T-cell (primary cell): Measurements from ENCODE around the gene HERC5. TPM values are rescaled to one million over a fixed set of nuclear protein-coding genes. Genes with fewer than 3 reads are reported as not detected.

Experiments used
- ATAC-seq, 4 experiments: fragments of 200-7000 bp in 3 of 4; fragments of 150-1000 bp in 1 of 4; cut with Tn5 transposase; replicated peaks in 1 of 4; 1 replicate in 3 of 4; 2 replicates in 1 of 4; pipeline ENCODE4 v1.10.0; 2021; ENCODE audit warnings: moderate library complexity in 3 of 4, mild to moderate bottlenecking in 2 of 4, moderate number of reproducible peaks in 1 of 4
- CTCF ChIA-PET, 2 donors: fragments of 300-600 bp; sonication (Branson Sonifier 250); formaldehyde crosslinking; loops; one replicate each; lab custom pipeline; 2022; ENCODE audit warnings: antibody characterized with exemption in 2 of 2; lab: Charles Lee
- POLR2A ChIA-PET, 2 donors: fragments of 300-600 bp; sonication (Branson Sonifier 250); formaldehyde crosslinking; loops; one replicate each; lab custom pipeline; 2022; ENCODE audit warnings: antibody characterized with exemption in 2 of 2; lab: Charles Lee
- DNase-seq, 35 experiments: peaks; one replicate each; pipeline versions ENCODE4 v3.0.0 to v3.0.0-alpha.2; 2013 to 2023
- H3K27ac ChIP-seq: one replicate; pipeline ENCODE4 v1.5.1; 2013; ENCODE audit warnings: low read length
- H3K27me3 ChIP-seq, 2 experiments: replicated peaks in 1 of 2; 1 replicate in 1 of 2; 2 replicates in 1 of 2; pipeline versions ENCODE4 v1.6.1 to v1.7.0; 2013; ENCODE audit warnings: low read length in 1 of 2, mixed read lengths in 1 of 2; ENCODE audit not compliant: control insufficient read depth in 2 of 2, insufficient read depth in 2 of 2; ENCODE audit errors: extremely low read depth in 1 of 2
- H3K36me3 ChIP-seq, 2 donors: 1 replicate in 1 of 2; 2 replicates in 1 of 2; pipeline versions ENCODE4 v1.6.1 to v1.7.0; 2013; ENCODE audit warnings: low read length in 1 of 2; ENCODE audit not compliant: control insufficient read depth in 2 of 2, insufficient read depth in 1 of 2; ENCODE audit errors: extremely low read depth in 1 of 2
- H3K4me1 ChIP-seq, 2 experiments: 1 replicate in 1 of 2; 2 replicates in 1 of 2; pipeline versions ENCODE4 v1.6.1 to v1.7.0; 2013; ENCODE audit warnings: low read length in 2 of 2, mixed read lengths in 1 of 2; ENCODE audit not compliant: insufficient read depth in 2 of 2, control insufficient read depth in 1 of 2; ENCODE audit errors: extremely low read depth in 1 of 2
- H3K4me3 ChIP-seq, 2 donors: 1 replicate in 1 of 2; 2 replicates in 1 of 2; pipeline versions ENCODE4 v1.5.1 to v1.7.0; 2013; ENCODE audit warnings: mild to moderate bottlenecking in 2 of 2, low read length in 1 of 2, moderate library complexity in 1 of 2; ENCODE audit not compliant: control insufficient read depth in 1 of 2; ENCODE audit errors: extremely low read depth in 1 of 2
- H3K9me3 ChIP-seq: 2 replicates; pipeline ENCODE4 v1.7.0; 2013
- H3K27ac Mint-ChIP-seq, 2 donors: one replicate each; pipeline ENCODE4 v1.8.0; 2020 to 2021; ENCODE audit warnings: mild to moderate bottlenecking in 2 of 2, mixed read lengths in 2 of 2
- H3K27me3 Mint-ChIP-seq, 2 donors: one replicate each; pipeline ENCODE4 v1.8.0; 2021 to 2022; ENCODE audit warnings: mixed read lengths in 2 of 2
- H3K36me3 Mint-ChIP-seq: one replicate; pipeline ENCODE4 v1.8.0; 2021; ENCODE audit warnings: mixed read lengths
- H3K4me1 Mint-ChIP-seq, 3 donors: one replicate each; pipeline ENCODE4 v1.8.0; 2020 to 2022; ENCODE audit warnings: mixed read lengths in 3 of 3, mild to moderate bottlenecking in 1 of 3
- H3K4me3 Mint-ChIP-seq, 3 donors: one replicate each; pipeline ENCODE4 v1.8.0; 2020 to 2022; ENCODE audit warnings: mild to moderate bottlenecking in 3 of 3, mixed read lengths in 3 of 3, moderate library complexity in 3 of 3
- H3K9me3 Mint-ChIP-seq, 3 donors: one replicate each; pipeline ENCODE4 v1.8.0; 2020 to 2022; ENCODE audit warnings: mixed read lengths in 3 of 3
- WGBS: methylation state at CpG from one replicate; pipeline ENCODE4 v1.1.5; 2013; ENCODE audit warnings: missing lambda C conversion rate; ENCODE audit not compliant: insufficient coverage; 5-methylcytosine and 5-hydroxymethylcytosine counted together
- total RNA-seq, 35 experiments: library from RNA in 6 of 35; stranded (reverse) in 6 of 35; fragments of 120-200 nt in 1 of 35; gene quantifications; one replicate each; pipeline versions ENCODE4 v1.2.1 to v1.2.4 and lab custom pipeline; 2013 to 2026

HERC5 gene
- total RNA-seq, 5 donors from 2014 or later (not counting 1 experiment from before 2014, with no cell fraction given), result 8.1 to 15.5 (median 11.4) TPM

- no peaks in the 10 kb centered on the region for H3K9me3 ChIP-seq
- no peak for DNase-seq
- no peak overlapping the region for H3K27ac ChIP-seq
- Mint-ChIP-seq H3K36me3 (peaks cover 62% of the 10 kb centered on the region), H3K4me3 (no peak overlapping the region), H3K9me3 (no peaks in the 10 kb centered on the region), H3K27ac (no peak overlapping the region), H3K4me1 (no peaks in the 10 kb centered on the region), H3K27me3 (no peaks in the 10 kb centered on the region)
- H3K4me3 ChIP-seq, result no peak overlapping the region
- ChIA-PET CTCF (no interaction called here), POLR2A (interaction anchor here in 1 of 2 donors (0.6 kb wide), 1 partner anchor 61 kb away, joined by 3 read pairs; no protein-coding TSS in a partner anchor)
- H3K36me3 ChIP-seq, result peaks cover 0 to 32% of the 10 kb centered on the region in 2 donors
- no CpG with 5 or more reads among the region's 2 CpGs for WGBS
- ATAC-seq, result no peak
- no peaks in the 10 kb centered on the region for H3K4me1 ChIP-seq
- no peaks in the 10 kb centered on the region for H3K27me3 ChIP-seq
Observed at GRCh38 chr4:88415982-88416381, 40.9 kb upstream of the HERC5 start.

- peaks cover 0 to 25% of the 10 kb centered on the region in 2 donors for H3K36me3 ChIP-seq
- Mint-ChIP-seq H3K9me3 (no peaks in the 10 kb centered on the region), H3K4me1 (peaks cover 0 to 5% (median 0%) of the 10 kb centered on the region in 3 donors), H3K27ac (no peak overlapping the region), H3K4me3 (no peak overlapping the region), H3K27me3 (no peaks in the 10 kb centered on the region), H3K36me3 (peaks cover 60% of the 10 kb centered on the region)
- no peaks in the 10 kb centered on the region for H3K4me1 ChIP-seq
- H3K4me3 ChIP-seq, result no peak overlapping the region
- DNase-seq (no peak), ATAC-seq (no peak)
- no peak overlapping the region for H3K27ac ChIP-seq
- WGBS, result 100% methylated on average over 3 of the region's 3 CpGs
- H3K9me3 ChIP-seq, result no peaks in the 10 kb centered on the region
- no peaks in the 10 kb centered on the region for H3K27me3 ChIP-seq
- CTCF ChIA-PET, result no interaction called here
- POLR2A ChIA-PET, result interaction anchor here in 1 of 2 donors (0.7 kb wide), 1 partner anchor 19 kb away, joined by 4 read pairs; no protein-coding TSS in a partner anchor
Observed at GRCh38 chr4:88418411-88418810, 38.5 kb upstream of the HERC5 start.

GRCh38 chr4:88419874-88420273 is 37.0 kb upstream of the HERC5 start:
- Histone ChIP-seq H3K27me3 (no peaks in the 10 kb centered on the region), H3K4me1 (no peaks in the 10 kb centered on the region), H3K4me3 (no peak overlapping the region), H3K9me3 (no peaks in the 10 kb centered on the region), H3K27ac (no peak overlapping the region), H3K36me3 (peaks cover 0 to 16% of the 10 kb centered on the region in 2 donors)
- Mint-ChIP-seq H3K4me1 (peaks cover 0 to 5% (median 0%) of the 10 kb centered on the region in 3 donors), H3K36me3 (peaks cover 55% of the 10 kb centered on the region), H3K27me3 (no peaks in the 10 kb centered on the region), H3K27ac (no peak overlapping the region), H3K9me3 (no peaks in the 10 kb centered on the region), H3K4me3 (no peak overlapping the region)
- ATAC-seq (no peak), DNase-seq (no peak)
- WGBS, result no CpG with 5 or more reads among the region's 5 CpGs
- ChIA-PET POLR2A (interaction anchor here in 1 of 2 donors (0.6 kb wide), 1 partner anchor 18 kb away, joined by 4 read pairs; no protein-coding TSS in a partner anchor), CTCF (no interaction called here)

GRCh38 chr4:88420844-88421243 is 36.1 kb upstream of the HERC5 start:
- H3K9me3 ChIP-seq, result no peaks in the 10 kb centered on the region
- ATAC-seq (no peak), DNase-seq (no peak)
- H3K4me3 Mint-ChIP-seq, result no peak overlapping the region
- no peaks in the 10 kb centered on the region for H3K27me3 ChIP-seq
- H3K27ac Mint-ChIP-seq, result no peak overlapping the region
- H3K9me3 Mint-ChIP-seq, result no peaks in the 10 kb centered on the region
- no peaks in the 10 kb centered on the region for H3K4me1 ChIP-seq
- no peak overlapping the region for H3K4me3 ChIP-seq
- peaks cover 0 to 5% (median 0%) of the 10 kb centered on the region in 3 donors for H3K4me1 Mint-ChIP-seq
- ChIA-PET POLR2A (no interaction called here), CTCF (interaction anchor here in 1 of 2 donors (0.7 kb wide), 1 partner anchor 93 kb away, joined by 3 read pairs; no protein-coding TSS in a partner anchor)
- no peak overlapping the region for H3K27ac ChIP-seq
- peaks cover 52% of the 10 kb centered on the region for H3K36me3 Mint-ChIP-seq
- no CpG with 5 or more reads among the region's 1 CpG for WGBS
- H3K36me3 ChIP-seq, result peaks cover 0 to 9% of the 10 kb centered on the region in 2 donors
- H3K27me3 Mint-ChIP-seq, result no peaks in the 10 kb centered on the region

GRCh38 chr4:88422403-88422802 is 34.5 kb upstream of the HERC5 start:
- Mint-ChIP-seq H3K27ac (no peak overlapping the region), H3K36me3 (peaks cover 55% of the 10 kb centered on the region), H3K9me3 (no peaks in the 10 kb centered on the region), H3K4me3 (no peak overlapping the region), H3K27me3 (no peaks in the 10 kb centered on the region), H3K4me1 (peaks cover 0 to 5% (median 0%) of the 10 kb centered on the region in 3 donors)
- Histone ChIP-seq H3K27me3 (no peaks in the 10 kb centered on the region), H3K36me3 (peaks cover 0 to 4% of the 10 kb centered on the region in 2 donors), H3K27ac (no peak overlapping the region), H3K4me3 (no peak overlapping the region), H3K9me3 (no peaks in the 10 kb centered on the region), H3K4me1 (no peaks in the 10 kb centered on the region)
- no peak for ATAC-seq
- no peak for DNase-seq
- CTCF ChIA-PET, result no interaction called here
- WGBS, result no CpG with 5 or more reads among the region's 2 CpGs
- POLR2A ChIA-PET, result no interaction called here

GRCh38 chr4:88429401-88429800 is 27.5 kb upstream of the HERC5 start:
- Mint-ChIP-seq H3K27me3 (no peaks in the 10 kb centered on the region), H3K27ac (no peak overlapping the region), H3K36me3 (peaks cover 65% of the 10 kb centered on the region), H3K4me3 (no peak overlapping the region), H3K9me3 (peaks cover 0 to 6% (median 0%) of the 10 kb centered on the region in 3 donors), H3K4me1 (no peaks in the 10 kb centered on the region)
- Histone ChIP-seq H3K4me3 (no peak overlapping the region), H3K36me3 (peaks cover 0 to 20% of the 10 kb centered on the region in 2 donors), H3K27ac (no peak overlapping the region), H3K27me3 (no peaks in the 10 kb centered on the region), H3K4me1 (no peaks in the 10 kb centered on the region), H3K9me3 (no peaks in the 10 kb centered on the region)
- ChIA-PET CTCF (no interaction called here), POLR2A (no interaction called here)
- ATAC-seq (no peak), DNase-seq (no peak)
- WGBS, result no CpG with 5 or more reads among the region's 1 CpG
